Activated naive CD8-positive, alpha-beta T cell treated with anti-CD3 and anti-CD28 coated beads for 36 hours (primary cell): ENCODE measurements around the gene UGT1A4. TPM values are rescaled to one million over a fixed set of nuclear protein-coding genes. Genes with fewer than 3 reads are reported as not detected.

Experiments used
- DNase-seq: peaks from one replicate; pipeline ENCODE4 v3.0.0; 2021
- H3K27ac Mint-ChIP-seq: one replicate; pipeline ENCODE4 v1.8.0; 2022; ENCODE audit warnings: mild to moderate bottlenecking, moderate library complexity, mixed read lengths
- H3K27me3 Mint-ChIP-seq: one replicate; pipeline ENCODE4 v1.8.0; 2022; ENCODE audit warnings: mild to moderate bottlenecking, mixed read lengths
- H3K36me3 Mint-ChIP-seq: one replicate; pipeline ENCODE4 v1.8.0; 2021; ENCODE audit warnings: mild to moderate bottlenecking, mixed read lengths
- H3K4me1 Mint-ChIP-seq: one replicate; pipeline ENCODE4 v1.8.0; 2021; ENCODE audit warnings: mixed read lengths
- H3K4me3 Mint-ChIP-seq: one replicate; pipeline ENCODE4 v1.8.0; 2022; ENCODE audit warnings: mild to moderate bottlenecking, moderate library complexity, mixed read lengths
- H3K9me3 Mint-ChIP-seq: one replicate; pipeline ENCODE4 v1.8.0; 2022; ENCODE audit warnings: mixed read lengths
- total RNA-seq, 2 experiments: library from RNA; stranded (reverse); gene quantifications; one replicate each; pipeline ENCODE4 v1.2.3, GENCODE V29; 2021

UGT1A4 gene
- total RNA-seq, 2 experiments from 2014 or later: not detected

- no peaks in the 10 kb centered on the region for H3K4me1 Mint-ChIP-seq
- H3K4me3 Mint-ChIP-seq: no peak overlapping the region
- peaks cover 11% of the 10 kb centered on the region for H3K27me3 Mint-ChIP-seq
- no peaks in the 10 kb centered on the region for H3K9me3 Mint-ChIP-seq
- DNase-seq: peak; percentile 18
- H3K27ac Mint-ChIP-seq: no peak overlapping the region
- no peaks in the 10 kb centered on the region for H3K36me3 Mint-ChIP-seq
Observed at GRCh38 chr2:233801357-233802131, 83.0 kb downstream of the UGT1A4 start.

- no peak overlapping the region for H3K4me3 Mint-ChIP-seq
- H3K27me3 Mint-ChIP-seq: peaks cover 11% of the 10 kb centered on the region
- H3K4me1 Mint-ChIP-seq: no peaks in the 10 kb centered on the region
- no peaks in the 10 kb centered on the region for H3K9me3 Mint-ChIP-seq
- DNase-seq: no peak
- H3K27ac Mint-ChIP-seq: no peak overlapping the region
- no peaks in the 10 kb centered on the region for H3K36me3 Mint-ChIP-seq
Observed at GRCh38 chr2:233802132-233802815, 83.7 kb downstream of the UGT1A4 start.

GRCh38 chr2:233803292-233803911, 84.9 kb downstream of the UGT1A4 start:
- H3K27ac Mint-ChIP-seq: no peak overlapping the region
- H3K27me3 Mint-ChIP-seq: peaks cover 11% of the 10 kb centered on the region
- no peak for DNase-seq
- no peak overlapping the region for H3K4me3 Mint-ChIP-seq
- no peaks in the 10 kb centered on the region for H3K9me3 Mint-ChIP-seq
- H3K4me1 Mint-ChIP-seq: no peaks in the 10 kb centered on the region
- H3K36me3 Mint-ChIP-seq: no peaks in the 10 kb centered on the region

GRCh38 chr2:233803994-233804393, 85.5 kb downstream of the UGT1A4 start:
- Mint-ChIP-seq H3K27ac (no peak overlapping the region), H3K9me3 (no peaks in the 10 kb centered on the region), H3K4me3 (no peak overlapping the region), H3K27me3 (peaks cover 11% of the 10 kb centered on the region), H3K36me3 (no peaks in the 10 kb centered on the region), H3K4me1 (no peaks in the 10 kb centered on the region)
- DNase-seq: no peak

GRCh38 chr2:233807215-233807865, 88.8 kb downstream of the UGT1A4 start:
- DNase-seq: no peak
- Mint-ChIP-seq H3K4me1 (no peaks in the 10 kb centered on the region), H3K27me3 (peaks cover 10% of the 10 kb centered on the region), H3K27ac (no peak overlapping the region), H3K4me3 (no peak overlapping the region), H3K9me3 (no peaks in the 10 kb centered on the region), H3K36me3 (no peaks in the 10 kb centered on the region)

- no peaks in the 10 kb centered on the region for H3K9me3 Mint-ChIP-seq
- no peak overlapping the region for H3K27ac Mint-ChIP-seq
- H3K27me3 Mint-ChIP-seq: peaks cover 3% of the 10 kb centered on the region
- H3K4me3 Mint-ChIP-seq: no peak overlapping the region
- H3K36me3 Mint-ChIP-seq: no peaks in the 10 kb centered on the region
- H3K4me1 Mint-ChIP-seq: no peaks in the 10 kb centered on the region
- no peak for DNase-seq
Observed at GRCh38 chr2:233807966-233808935, 89.7 kb downstream of the UGT1A4 start.

- H3K4me3 Mint-ChIP-seq: no peak overlapping the region
- no peak overlapping the region for H3K27ac Mint-ChIP-seq
- no peaks in the 10 kb centered on the region for H3K9me3 Mint-ChIP-seq
- no peak for DNase-seq
- H3K36me3 Mint-ChIP-seq: no peaks in the 10 kb centered on the region
- H3K27me3 Mint-ChIP-seq: peaks cover 2% of the 10 kb centered on the region
- H3K4me1 Mint-ChIP-seq: no peaks in the 10 kb centered on the region
Observed at GRCh38 chr2:233810385-233810784, 91.8 kb downstream of the UGT1A4 start.

GRCh38 chr2:233811087-233811486, 92.6 kb downstream of the UGT1A4 start:
- Mint-ChIP-seq H3K4me3 (no peak overlapping the region), H3K27ac (no peak overlapping the region), H3K4me1 (no peaks in the 10 kb centered on the region), H3K27me3 (peaks cover 6% of the 10 kb centered on the region), H3K9me3 (no peaks in the 10 kb centered on the region), H3K36me3 (no peaks in the 10 kb centered on the region)
- no peak for DNase-seq

- H3K4me3 Mint-ChIP-seq: no peak overlapping the region
- no peaks in the 10 kb centered on the region for H3K9me3 Mint-ChIP-seq
- H3K27me3 Mint-ChIP-seq: peaks cover 6% of the 10 kb centered on the region
- H3K36me3 Mint-ChIP-seq: no peaks in the 10 kb centered on the region
- no peak overlapping the region for H3K27ac Mint-ChIP-seq
- no peaks in the 10 kb centered on the region for H3K4me1 Mint-ChIP-seq
- DNase-seq: no peak
Observed at GRCh38 chr2:233811732-233812131, 93.2 kb downstream of the UGT1A4 start.

GRCh38 chr2:233813236-233814055, 94.9 kb downstream of the UGT1A4 start:
- no peak overlapping the region for H3K27ac Mint-ChIP-seq
- no peak overlapping the region for H3K4me3 Mint-ChIP-seq
- H3K9me3 Mint-ChIP-seq: no peaks in the 10 kb centered on the region
- H3K4me1 Mint-ChIP-seq: peaks cover 2% of the 10 kb centered on the region
- peaks cover 10% of the 10 kb centered on the region for H3K27me3 Mint-ChIP-seq
- H3K36me3 Mint-ChIP-seq: no peaks in the 10 kb centered on the region
- no peak for DNase-seq

GRCh38 chr2:233814056-233814835, 95.7 kb downstream of the UGT1A4 start:
- Mint-ChIP-seq H3K27ac (no peak overlapping the region), H3K4me1 (peaks cover 2% of the 10 kb centered on the region), H3K4me3 (no peak overlapping the region), H3K9me3 (no peaks in the 10 kb centered on the region), H3K27me3 (peaks cover 10% of the 10 kb centered on the region), H3K36me3 (no peaks in the 10 kb centered on the region)
- DNase-seq: no peak

- H3K9me3 Mint-ChIP-seq: no peaks in the 10 kb centered on the region
- H3K27ac Mint-ChIP-seq: no peak overlapping the region
- H3K4me3 Mint-ChIP-seq: no peak overlapping the region
- peaks cover 10% of the 10 kb centered on the region for H3K27me3 Mint-ChIP-seq
- no peaks in the 10 kb centered on the region for H3K36me3 Mint-ChIP-seq
- DNase-seq: no peak
- H3K4me1 Mint-ChIP-seq: peaks cover 2% of the 10 kb centered on the region
Observed at GRCh38 chr2:233815861-233816260, 97.3 kb downstream of the UGT1A4 start.

GRCh38 chr2:233816334-233816733, 97.8 kb downstream of the UGT1A4 start:
- H3K27me3 Mint-ChIP-seq: peaks cover 10% of the 10 kb centered on the region
- H3K4me3 Mint-ChIP-seq: no peak overlapping the region
- H3K9me3 Mint-ChIP-seq: no peaks in the 10 kb centered on the region
- H3K36me3 Mint-ChIP-seq: no peaks in the 10 kb centered on the region
- peaks cover 2% of the 10 kb centered on the region for H3K4me1 Mint-ChIP-seq
- DNase-seq: no peak
- no peak overlapping the region for H3K27ac Mint-ChIP-seq
